GM18526 (cell line): ENCODE measurements around the gene MYBPHL.

Experiments used
- POLR2A ChIP-seq: IDR thresholded peaks from 3 replicates; pipeline ENCODE4 v1.6.1; 2011; ENCODE audit not compliant: insufficient read length; ENCODE audit errors: extremely low read depth

The MYBPHL gene

GRCh38 chr1:109315288-109315687 lies 8.5 kb upstream of the MYBPHL start:
- no peak for TF ChIP-seq POLR2A

GRCh38 chr1:109314795-109315194 lies 8.0 kb upstream of the MYBPHL start:
- no peak for TF ChIP-seq POLR2A

DNA sequence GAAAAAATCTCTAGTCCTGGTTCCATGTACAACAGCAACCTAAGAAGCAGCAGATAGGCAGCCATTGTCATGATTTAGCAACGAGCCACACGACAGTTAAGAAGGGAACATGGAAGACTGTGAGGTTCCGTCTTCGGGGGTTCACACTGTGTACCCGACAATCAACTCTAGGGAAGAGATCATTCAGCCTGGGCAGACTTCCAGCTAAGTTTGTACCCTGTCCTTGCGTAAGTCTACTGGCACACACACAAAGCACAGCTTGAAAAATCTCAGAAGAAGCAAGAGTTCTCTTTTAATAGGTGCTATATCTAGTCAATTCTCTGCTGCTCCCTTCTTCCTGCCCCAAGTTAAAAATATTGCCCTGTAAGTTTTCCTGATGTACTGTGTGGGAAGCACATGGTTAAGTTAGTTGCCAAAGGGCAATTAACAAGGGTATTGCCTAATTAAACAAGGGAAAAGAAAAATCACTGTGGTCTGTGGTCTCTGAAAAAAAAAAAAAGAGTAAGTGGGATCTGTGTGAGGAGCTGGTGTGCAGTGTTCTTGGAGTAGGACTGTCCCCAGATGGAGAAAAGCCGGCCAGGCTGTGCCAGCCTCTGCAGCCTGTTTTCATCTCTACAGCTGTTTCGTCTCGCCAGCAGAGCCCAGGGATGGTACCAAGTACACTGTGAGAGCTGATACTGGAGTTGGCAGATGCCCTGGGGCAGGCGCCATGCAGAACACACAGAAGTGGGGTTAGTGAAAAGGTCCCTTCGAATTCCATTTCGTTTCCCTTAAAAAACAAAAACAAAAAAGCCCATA lies 6.4 kb upstream of the MYBPHL start:
- no peak for TF ChIP-seq POLR2A

GRCh38 chr1:109312246-109312645 lies 5.4 kb upstream of the MYBPHL start:
- no peak for TF ChIP-seq POLR2A

DNA sequence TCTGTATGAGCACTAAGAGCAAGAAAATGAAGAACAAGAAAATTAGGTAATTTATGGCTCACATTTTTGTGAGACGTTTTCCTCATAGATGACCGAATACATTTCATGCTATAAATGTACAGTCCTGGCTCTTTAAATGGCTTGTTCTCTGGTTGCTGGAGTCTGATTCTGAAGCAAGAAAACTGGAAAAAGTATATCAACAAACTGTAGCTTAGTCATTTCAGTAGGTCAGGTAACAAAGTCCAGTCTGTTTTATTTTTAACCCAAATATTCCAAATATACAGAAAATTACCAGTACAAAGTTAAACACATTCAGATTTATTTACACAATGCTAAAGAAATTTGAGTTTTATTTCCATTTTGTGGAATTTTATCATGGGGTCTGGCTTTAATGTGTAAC lies 2.5 kb upstream of the MYBPHL start:
- no peak for TF ChIP-seq POLR2A

GRCh38 chr1:109307274-109308021 lies 637 bp upstream of the MYBPHL start:
- no peak for TF ChIP-seq POLR2A

DNA sequence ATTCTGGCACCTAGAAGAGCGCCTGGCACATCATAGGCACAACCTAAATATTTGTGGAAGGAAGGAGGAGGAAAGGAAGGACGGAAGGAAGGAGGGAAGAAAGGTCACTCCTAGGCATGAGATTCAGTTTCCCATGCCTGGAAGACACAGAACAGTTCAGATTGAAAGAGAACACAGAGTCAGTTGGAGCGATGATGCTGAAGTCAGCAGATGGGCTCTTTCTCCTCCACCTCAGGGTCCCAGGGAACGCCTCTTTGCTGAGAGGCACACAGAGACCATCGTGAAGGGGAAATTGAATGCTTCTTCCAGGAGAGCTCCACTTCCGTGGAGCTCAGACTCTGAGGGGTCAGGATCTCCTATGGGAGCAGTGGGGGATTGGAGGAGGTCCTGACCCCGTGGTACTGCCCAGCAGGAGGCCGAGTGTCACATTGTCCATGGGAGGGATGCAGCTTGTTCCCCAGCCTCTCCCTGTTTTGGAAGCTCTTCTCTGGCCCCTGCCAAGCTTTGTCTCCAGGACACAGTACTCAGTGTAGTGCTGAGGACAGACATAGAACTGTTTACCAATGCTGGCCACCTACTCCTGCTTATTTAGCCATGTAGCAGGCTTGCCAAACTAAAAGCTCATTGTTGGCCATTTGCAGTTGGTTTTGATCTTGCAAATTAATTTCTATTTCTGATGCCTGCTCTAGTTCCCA lies 2.4 kb downstream of the MYBPHL start:
- TF ChIP-seq POLR2A, result no peak

GRCh38 chr1:109301874-109302273 lies 4.9 kb downstream of the MYBPHL start:
- no peak for TF ChIP-seq POLR2A

GRCh38 chr1:109300650-109301151 lies 6.1 kb downstream of the MYBPHL start:
- no peak for TF ChIP-seq POLR2A

DNA sequence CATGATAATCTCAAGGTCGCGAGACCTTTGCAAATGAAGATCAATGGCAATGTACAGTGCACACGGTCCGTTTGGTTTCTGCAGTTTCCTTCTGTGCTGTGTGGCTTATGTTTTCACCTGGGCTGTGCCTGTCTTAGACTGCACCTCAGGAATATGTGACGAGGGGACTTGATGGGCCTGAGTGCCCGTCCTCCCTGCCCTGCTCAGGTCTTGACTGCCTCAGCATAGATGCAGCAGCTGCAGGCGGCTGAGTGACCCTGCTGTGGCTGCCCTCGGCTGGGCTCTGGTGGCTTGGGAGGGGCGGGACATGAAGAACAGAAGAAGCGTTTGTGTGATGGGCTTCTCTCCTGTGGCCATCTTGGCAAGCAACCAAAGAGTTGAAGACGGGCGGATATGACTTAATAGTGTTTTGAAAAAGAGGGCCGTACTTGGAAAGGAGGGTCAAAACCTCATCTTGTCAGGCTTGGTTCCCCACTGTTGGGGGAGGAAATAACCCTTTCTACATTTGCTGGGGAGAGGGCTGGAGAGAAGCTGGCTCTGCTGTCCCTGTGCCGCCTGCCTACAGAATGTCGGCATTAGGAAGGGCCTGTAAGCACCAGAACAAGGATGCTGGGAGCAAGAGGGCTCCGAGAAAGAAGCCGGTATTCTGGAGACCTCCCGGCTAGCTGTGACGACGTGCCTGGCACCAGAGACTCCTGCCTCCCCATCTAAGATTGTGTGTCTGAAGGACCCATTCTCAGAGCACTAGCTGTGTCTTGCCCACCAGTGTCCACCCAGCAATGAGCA lies 7.1 kb downstream of the MYBPHL start:
- no peak for TF ChIP-seq POLR2A

GRCh38 chr1:109298666-109299557 lies 7.9 kb downstream of the MYBPHL start:
- no peak for TF ChIP-seq POLR2A

- no peak for TF ChIP-seq POLR2A
Observed at GRCh38 chr1:109296782-109297181, 10.0 kb downstream of the MYBPHL start.

GRCh38 chr1:109295712-109296415 lies 10.9 kb downstream of the MYBPHL start:
- TF ChIP-seq POLR2A, result no peak
